SU-DHL-6 (cell line): Measurements from ENCODE around the gene ZNF552.

ENCODE experiments used
- EZH2phosphoT487 ChIP-seq: fragments of 200-600 bp; sonication (generic), shearing (Covaris generic); conservative IDR thresholded peaks from 2 replicates; pipeline ENCODE4 v1.6.1; 2018; ENCODE audit warnings: mild to moderate bottlenecking, antibody characterized with exemption, low read length, moderate library complexity, mixed read lengths
- TF ChIP-seq, protein P1 (sequence below): fragments of 200-600 bp; sonication (generic); IDR thresholded peaks from one replicate; pipeline ENCODE4 v1.5.1; 2017; ENCODE audit warnings: antibody characterized with exemption, mild to moderate bottlenecking, low read length, moderate library complexity; ENCODE audit not compliant: insufficient read depth, poor library complexity, severe bottlenecking

DNA sequence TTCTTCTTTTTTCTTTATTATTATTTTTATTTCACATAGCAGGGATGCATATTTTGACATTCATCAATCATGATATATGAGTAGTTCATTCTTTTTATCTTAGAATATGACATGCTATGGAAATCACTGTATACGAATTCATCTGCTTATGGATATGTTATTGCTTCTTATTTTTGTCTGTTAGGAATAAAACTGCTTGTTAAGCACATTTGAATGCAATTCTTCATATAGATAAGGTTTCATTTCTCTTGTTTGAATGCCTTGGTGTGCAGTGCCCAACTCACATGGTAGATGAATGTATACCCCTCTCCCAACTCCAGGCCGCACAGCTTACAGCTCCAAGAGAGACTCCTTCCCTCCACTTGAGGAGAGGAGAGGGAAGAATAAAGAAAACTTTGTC lies 56.8 kb downstream of the ZNF552 start:
- TF ChIP-seq, protein P1, sequence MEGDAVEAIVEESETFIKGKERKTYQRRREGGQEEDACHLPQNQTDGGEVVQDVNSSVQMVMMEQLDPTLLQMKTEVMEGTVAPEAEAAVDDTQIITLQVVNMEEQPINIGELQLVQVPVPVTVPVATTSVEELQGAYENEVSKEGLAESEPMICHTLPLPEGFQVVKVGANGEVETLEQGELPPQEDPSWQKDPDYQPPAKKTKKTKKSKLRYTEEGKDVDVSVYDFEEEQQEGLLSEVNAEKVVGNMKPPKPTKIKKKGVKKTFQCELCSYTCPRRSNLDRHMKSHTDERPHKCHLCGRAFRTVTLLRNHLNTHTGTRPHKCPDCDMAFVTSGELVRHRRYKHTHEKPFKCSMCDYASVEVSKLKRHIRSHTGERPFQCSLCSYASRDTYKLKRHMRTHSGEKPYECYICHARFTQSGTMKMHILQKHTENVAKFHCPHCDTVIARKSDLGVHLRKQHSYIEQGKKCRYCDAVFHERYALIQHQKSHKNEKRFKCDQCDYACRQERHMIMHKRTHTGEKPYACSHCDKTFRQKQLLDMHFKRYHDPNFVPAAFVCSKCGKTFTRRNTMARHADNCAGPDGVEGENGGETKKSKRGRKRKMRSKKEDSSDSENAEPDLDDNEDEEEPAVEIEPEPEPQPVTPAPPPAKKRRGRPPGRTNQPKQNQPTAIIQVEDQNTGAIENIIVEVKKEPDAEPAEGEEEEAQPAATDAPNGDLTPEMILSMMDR = no peak
- TF ChIP-seq EZH2phosphoT487 = no peak
